Stimulated activated CD8-positive, alpha-beta memory T cell treated with anti-CD3 and anti-CD28 coated beads, Interleukin-7, amount 100 ng/mL, for 48 hours (primary cell): ENCODE data around the gene SPPL2B.
A peak's percentile ranks its signal among the peaks of the same experiment; 100 is the strongest.
"Not testable (repeated sequence)": the region's sequence is repeated elsewhere in the genome, so short reads cannot be mapped to it uniquely, and the experiment has no call there.

ENCODE experiments used
- DNase-seq, 2 donors: peaks; one replicate each; pipeline ENCODE4 v3.0.0-alpha.2; 2020; ENCODE audit warnings: low read depth in 1 of 2; ENCODE audit errors: extremely low read depth in 1 of 2

The SPPL2B gene

GRCh38 chr19:2328401-2329148 is at the start of gene SPPL2B, which contains the start of gene LSM7:
Gene SPPL2B (plus strand): TSS chr19:2328684. CDS start chr19:2328710, 26 bp downstream.
Gene LSM7 (minus strand): TSS chr19:2328586. CDS start chr19:2328566, 20 bp downstream.
- peak; percentile 82 to 90 for DNase-seq

DNA sequence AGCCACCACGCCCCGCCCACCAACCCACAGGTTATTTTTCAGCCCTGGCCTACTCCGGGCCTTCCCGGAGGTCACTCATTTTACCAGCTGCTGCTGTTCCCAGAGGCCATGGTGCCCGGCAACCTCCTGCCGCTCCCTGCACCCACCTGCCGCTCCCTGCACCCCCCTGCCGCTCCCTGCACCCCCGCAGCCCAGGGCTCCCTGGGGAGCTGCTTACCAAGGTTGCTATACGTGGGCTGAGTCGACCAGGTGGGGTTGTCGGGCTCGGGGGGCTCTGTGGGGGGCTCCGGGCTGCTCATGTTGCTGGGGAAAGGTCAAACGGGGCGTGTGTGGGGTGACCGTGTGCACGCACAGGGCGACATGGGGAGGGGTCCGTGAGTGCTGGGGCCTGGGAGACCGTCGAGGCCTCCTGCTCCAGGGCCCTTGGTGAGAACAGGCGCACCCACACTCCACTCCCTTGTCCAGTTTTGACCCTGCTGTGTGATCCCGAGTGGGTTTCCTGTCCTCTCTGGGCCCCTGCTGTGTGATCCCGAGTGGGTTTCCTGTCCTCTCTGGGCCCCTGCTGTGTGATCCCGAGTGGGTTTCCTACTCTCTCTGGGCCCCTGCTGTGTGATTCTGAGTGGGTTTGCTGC is 47.7 kb upstream of the SPPL2B start:
- no peak for DNase-seq

- not testable (repeated sequence) for DNase-seq
Observed at GRCh38 chr19:2281265-2282061, 47.0 kb upstream of the SPPL2B start.

DNA sequence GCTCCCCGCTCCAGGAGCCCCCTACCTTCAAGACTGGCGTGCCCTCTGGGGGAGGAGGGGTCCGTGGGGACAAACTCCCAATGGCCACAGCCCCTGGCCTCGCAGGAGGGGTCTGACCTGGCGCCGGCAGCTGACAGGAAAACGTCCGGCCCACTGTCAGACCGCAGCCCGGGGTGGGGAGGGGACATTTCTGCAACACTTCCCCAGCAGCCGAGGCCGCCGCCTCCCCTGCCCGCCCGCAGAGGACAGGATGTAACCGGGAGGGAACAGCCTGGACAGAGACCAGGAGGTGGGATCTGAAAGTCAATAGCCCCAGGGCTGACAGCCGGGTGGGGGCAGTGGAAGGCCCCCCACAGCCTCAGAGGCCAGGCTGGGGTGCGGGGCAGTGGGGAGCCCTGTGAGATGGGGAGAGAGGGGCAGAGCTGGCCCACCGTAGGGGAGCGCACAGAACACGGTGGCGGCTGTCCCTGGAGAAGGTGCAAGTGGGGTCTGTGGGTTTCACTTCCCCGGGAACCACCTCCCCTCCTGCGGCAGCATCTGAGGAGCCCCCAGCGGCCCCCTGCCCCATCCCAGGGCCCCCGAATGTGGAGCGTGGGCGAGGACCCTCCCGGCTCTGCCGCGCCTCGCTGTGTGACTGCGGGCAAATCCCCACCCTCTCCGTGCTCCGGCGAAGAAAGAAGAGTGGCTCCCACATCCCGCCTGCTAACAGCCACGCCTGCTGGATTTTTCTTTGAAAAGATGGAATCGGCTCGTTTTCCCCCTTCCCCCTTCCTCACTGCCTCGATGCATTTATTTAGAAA is 46.2 kb upstream of the SPPL2B start, which contains the start of gene PEAK3:
Gene PEAK3, minus strand, starts transcription at position 114 of the 800 bp plus-strand sequence. CDS start 1,244 bp downstream, outside the sequence.
- DNase-seq, result no peak

GRCh38 chr19:2282862-2283237 is 45.6 kb upstream of the SPPL2B start:
- DNase-seq, result no peak

DNA sequence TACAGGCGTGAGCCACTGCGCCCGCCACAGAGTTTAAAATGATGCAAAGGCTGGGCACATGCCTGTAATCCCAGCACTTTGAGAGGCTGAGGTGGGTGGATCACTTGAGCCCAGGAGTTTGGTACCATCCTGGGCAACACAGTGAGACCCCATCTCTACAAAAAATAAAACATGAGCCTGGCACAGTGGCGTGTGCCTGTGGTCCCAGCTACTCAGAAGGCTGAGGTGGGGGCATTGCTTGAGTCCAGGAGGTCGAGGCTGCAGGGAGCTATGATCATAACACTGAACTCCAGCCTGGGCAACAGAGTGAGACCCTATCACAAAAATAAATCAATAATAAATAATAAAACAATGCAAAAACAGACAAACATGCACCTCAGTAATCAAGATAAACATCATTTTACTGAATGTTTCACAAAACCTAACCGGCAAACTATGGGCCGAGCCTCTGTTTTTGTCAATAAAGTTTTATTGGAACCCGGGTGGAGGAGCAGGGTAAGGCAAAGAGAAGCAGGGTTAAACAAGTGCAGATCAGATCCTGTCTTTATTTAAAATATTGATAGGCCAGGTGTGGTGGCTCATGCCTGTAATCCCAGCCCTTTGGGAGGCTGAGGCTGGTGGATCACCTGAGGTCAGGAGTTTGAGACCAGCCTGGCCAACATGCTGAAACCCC is 44.5 kb upstream of the SPPL2B start:
- DNase-seq, result no peak

GRCh38 chr19:2286402-2287140 is 41.9 kb upstream of the SPPL2B start:
- no peak for DNase-seq

GRCh38 chr19:2287585-2288337 is 40.7 kb upstream of the SPPL2B start:
- DNase-seq, result no peak

GRCh38 chr19:2288338-2288817 is 40.1 kb upstream of the SPPL2B start:
- no peak for DNase-seq

DNA sequence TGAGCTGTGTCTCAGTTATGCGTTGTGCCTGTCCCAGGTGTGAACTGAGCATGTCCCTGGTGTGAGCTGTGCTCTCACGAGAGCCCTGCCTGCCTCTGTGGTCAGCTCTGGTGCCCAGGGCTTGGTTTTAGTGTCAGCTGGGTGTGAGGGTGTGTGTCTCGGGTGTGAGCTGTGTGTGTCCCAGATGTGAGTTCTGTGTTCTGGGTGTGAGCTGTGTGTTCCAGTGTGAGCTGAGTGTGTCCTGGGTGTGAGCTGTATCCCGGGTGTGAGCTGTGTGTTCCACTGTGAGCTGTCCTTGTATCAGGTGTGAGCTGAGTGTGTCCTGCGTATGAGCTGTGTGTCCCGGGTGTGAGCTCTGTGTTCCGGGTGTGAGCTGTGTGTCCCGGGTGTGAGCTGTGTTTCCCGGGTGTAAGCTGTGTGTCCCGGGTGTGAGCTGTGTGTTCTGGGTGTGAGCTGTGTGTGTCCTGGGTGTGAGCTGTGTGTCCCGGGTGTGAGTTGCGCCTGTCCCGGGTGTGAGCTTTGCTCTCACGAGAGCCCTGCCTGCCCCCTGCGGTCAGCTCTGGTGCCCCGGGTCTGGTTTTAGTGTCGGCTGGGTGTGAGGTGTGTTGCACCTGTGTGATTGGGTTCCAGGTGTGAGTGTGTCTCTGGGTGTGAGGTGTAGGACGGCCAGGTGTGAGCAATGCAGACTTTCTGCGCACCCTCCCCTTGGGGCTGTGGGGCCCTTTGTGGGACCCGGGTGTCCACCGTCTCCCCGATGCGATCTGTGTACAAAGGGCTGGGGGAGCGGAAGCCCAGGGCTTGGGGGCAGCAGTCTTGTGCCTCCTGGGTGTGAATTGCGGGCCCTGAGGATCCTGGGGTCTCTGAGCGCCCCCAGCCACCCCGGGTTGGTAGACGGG is 39.4 kb upstream of the SPPL2B start:
- DNase-seq, result no peak

- no peak for DNase-seq
Observed at GRCh38 chr19:2289714-2290435, 38.6 kb upstream of the SPPL2B start.

DNA sequence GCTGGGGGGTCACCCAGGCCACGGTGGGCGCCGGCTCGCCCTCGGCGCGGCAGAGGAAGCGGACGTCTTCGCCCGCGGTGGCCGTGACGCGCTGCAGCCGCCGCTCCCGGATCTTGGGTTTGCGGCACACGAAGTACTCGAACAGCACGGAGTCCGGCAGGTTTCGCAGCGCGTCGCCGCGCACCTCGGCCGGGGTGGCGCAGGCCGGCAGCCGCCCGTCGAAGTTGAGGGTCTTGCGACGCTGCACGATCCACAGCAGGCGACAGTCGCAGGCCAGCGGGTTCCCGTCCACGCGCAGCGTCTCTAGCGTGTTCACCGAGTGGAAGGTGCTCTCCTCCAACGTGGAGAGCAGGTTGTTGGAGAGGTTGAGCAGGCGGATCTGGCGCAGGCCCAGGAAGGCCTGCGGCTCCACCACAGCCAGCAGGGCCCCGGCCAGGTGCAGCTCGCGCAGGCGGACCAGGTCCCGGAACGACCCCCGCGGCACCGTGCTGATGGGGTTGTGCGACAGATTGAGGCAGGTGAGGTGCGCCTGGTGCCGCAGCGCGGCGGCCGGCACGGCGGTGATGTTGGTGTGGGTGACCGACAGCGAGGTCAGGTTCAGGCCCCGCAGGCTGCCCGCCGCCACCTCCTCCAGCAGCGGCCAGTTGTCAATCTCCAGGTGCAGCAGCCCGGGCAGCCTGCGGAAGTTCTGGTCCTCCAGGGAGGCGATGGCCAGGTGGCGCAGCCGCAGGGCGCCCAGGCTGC is 37.9 kb upstream of the SPPL2B start:
- no peak for DNase-seq

DNA sequence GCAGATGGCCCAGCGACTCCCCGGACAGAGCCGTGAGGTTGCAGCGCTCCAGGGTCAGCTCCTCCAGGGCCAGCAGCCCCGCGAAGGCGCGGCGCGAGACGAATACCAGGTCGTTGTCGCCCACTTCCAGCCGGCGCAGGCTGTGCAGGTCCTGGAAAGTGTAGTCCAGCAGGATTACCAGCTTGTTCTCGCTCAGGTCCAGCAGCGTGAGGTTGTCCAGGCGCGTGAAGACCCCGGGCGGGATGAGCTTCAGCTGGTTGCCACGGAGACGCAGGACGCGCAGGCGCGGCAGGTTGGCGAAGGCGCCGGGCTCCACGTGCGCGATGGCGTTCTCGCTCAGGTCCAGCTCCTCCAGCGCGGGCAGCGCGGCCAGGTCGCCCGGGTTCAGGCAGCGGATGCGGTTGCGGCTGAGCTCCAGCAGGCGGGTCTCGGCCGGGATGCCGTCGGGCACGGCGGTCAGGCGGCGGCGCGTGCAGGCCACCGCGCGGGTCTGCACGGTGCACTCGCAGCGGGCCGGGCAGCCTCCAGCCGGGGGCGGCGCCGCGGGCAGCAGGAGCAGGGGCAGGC is 37.2 kb upstream of the SPPL2B start:
- no peak for DNase-seq

DNA sequence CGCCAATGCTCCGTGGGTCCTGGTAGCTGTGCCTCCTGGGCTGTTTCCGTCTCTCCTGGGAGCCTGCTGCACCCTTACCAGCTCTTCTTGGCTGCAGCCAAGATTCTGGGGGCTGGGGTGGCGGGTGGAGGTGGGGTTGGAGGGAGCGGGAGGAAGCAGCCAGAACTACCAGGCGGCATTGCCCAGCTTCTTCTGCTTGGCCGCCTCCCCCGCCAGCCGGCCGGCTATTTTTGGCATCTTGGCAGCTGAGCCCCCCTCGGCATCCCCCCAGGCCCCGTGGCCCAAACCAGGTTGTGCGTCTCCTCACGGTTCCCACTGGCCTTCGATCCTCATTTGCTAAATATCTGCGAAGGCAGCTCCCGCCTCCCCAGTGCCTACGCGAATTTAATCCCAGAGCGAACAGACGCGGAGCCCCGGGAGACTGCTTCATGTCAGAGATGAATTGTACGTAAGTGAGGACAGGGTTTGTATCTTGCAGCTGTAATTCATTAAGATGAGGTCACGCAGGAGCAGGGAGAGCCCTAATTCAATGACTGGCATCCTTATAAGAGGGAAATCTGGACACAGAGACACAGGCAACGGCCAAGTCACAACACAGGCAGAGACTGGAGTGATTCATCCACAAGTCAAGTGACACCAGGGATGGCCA is 33.7 kb upstream of the SPPL2B start:
- DNase-seq, result no peak

GRCh38 chr19:2296141-2296540 is 32.3 kb upstream of the SPPL2B start:
- no peak for DNase-seq
